ENCODE measurements around the gene ARID2. TPM values are rescaled to one million over a fixed set of nuclear protein-coding genes. Genes with fewer than 3 reads are reported as not detected.
A peak's percentile ranks its signal among the peaks of the same experiment; 100 is the strongest.

The ARID2 gene
- total and polyA plus RNA-seq, 9 of the 15 experiments (the other 6 are each of a cell fraction or from before 2014, with no cell fraction given), result 13.4 to 41.6 (median 29.4) TPM

GRCh38 chr12:45695035-45695434 is 34.5 kb upstream of the ARID2 start:
- Histone ChIP-seq H3K9ac (ENCODE audit: insufficient read depth in 1 of 2, low read depth in 2 of 2, low read length in 2 of 2) (no peak overlapping the region), H3K4me1 (replicated peaks in 1 of 2; ENCODE audit: control insufficient read depth in 2 of 2, insufficient read depth in 2 of 2, low read length in 2 of 2) (peaks cover 0 to 6% of the 10 kb centered on the region in 2 experiments; a peak in 1 of 5 replicates), H3K27ac (ENCODE audit: extremely low read depth, low read depth, low read length) (no peak overlapping the region), H3K4me2 (ENCODE audit: insufficient read depth, low read length) (no peak overlapping the region), H3K9me1 (ENCODE audit: control insufficient read depth, insufficient read depth, low read length) (no peaks in the 10 kb centered on the region), H4K20me1 (replicated peaks; ENCODE audit: control insufficient read depth, insufficient read depth, low read length) (no peaks in the 10 kb centered on the region), H3K9me3 (replicated peaks; ENCODE audit: control insufficient read depth, insufficient read depth, low read depth, low read length) (no peaks in the 10 kb centered on the region), H3K36me3 (ENCODE audit: control insufficient read depth, insufficient read depth, low read length) (no peaks in the 10 kb centered on the region), H3K79me2 (ENCODE audit: control insufficient read depth, insufficient read depth, low read length) (no peaks in the 10 kb centered on the region), H2AFZ (ENCODE audit: low read depth, low read length) (no peak overlapping the region), H3K27me3 (ENCODE audit: control insufficient read depth in 2 of 2, insufficient read depth in 2 of 2, low read length in 2 of 2) (peaks cover 4 to 18% of the 10 kb centered on the region in 2 experiments; a peak in 4 of 5 replicates), H3K4me3 (no peak overlapping the region)
- DNase-seq (ENCODE audit: extremely low read depth in 1 of 4, low spot score in 3 of 4) (peak in 1 of 4 experiments; percentile 3), FAIRE-seq (no peak), ATAC-seq (peak; percentile 50; the same call in 2 of the 3 replicates)
- no TSS peak for BruUV-seq (replicated peaks)
- intact Hi-C loops (cut with micrococcal nuclease), result no loop called here
- WGBS (ENCODE audit: insufficient coverage, low coverage, missing lambda C conversion rate), result 0% methylated on average over 2 of the region's 2 CpGs
- ChIA-PET POLR2A (no interaction called here), CTCF (ENCODE audit: low intra/inter-chr PET ratio) (no interaction called here)
- in situ Hi-C loops (cut with MboI), result no loop called here
- TF ChIP-seq CEBPG (CRISPR knock-in tag; IDR thresholded peaks at IDR 0.05) (no peak), CEBPG (tag; conservative IDR thresholded peaks at IDR 0.05 in 1 of 2, IDR thresholded peaks at IDR 0.05 in 1 of 2) (0 out of 4 replicates have a peak, but pooled peaks of 1 of the 2 experiments have one; percentile 23), TCF7 (IDR thresholded peaks at IDR 0.05; ENCODE audit: borderline replicate concordance) (no peak), RCOR1 (IDR thresholded peaks at IDR 0.05; ENCODE audit: borderline replicate concordance in 1 of 2, low read depth in 2 of 2, low read length in 2 of 2) (peak in 1 of 2 experiments; percentile 79; a peak in 1 of 4 replicates), SOX6 (IDR thresholded peaks at IDR 0.05) (0 out of 2 replicates have a peak, but pooled peaks have one; percentile 24), TCF3 (CRISPR knock-in tag; IDR thresholded peaks at IDR 0.05) (0 out of 2 replicates have a peak, but pooled peaks have one; percentile 30), MEIS2 (IDR thresholded peaks at IDR 0.05; ENCODE audit: partially characterized antibody) (peak; percentile 85), HNRNPK (IDR thresholded peaks at IDR 0.05; ENCODE audit: low read depth, low read length, poor library complexity, severe bottlenecking) (no peak), ZBED1 (IDR thresholded peaks at IDR 0.05) (no peak), MTA2 (IDR thresholded peaks at IDR 0.05; ENCODE audit: low read depth) (peak; percentile 49; the same call in 1 of the 2 replicates), KDM1A (IDR thresholded peaks at IDR 0.05) (peak; percentile 36 to 65; a peak in 3 of 4 replicates), FOXM1 (IDR thresholded peaks at IDR 0.05; ENCODE audit: low read depth) (peak; percentile 58; the same call in 1 of the 2 replicates), FOXM1 (CRISPR knock-in tag; IDR thresholded peaks at IDR 0.05; ENCODE audit: low read depth) (no peak), HMBOX1 (IDR thresholded peaks at IDR 0.05) (no peak), HDAC8 (tag; IDR thresholded peaks at IDR 0.05) (no peak), TAL1 (IDR thresholded peaks at IDR 0.05) (peak; percentile 83), SMAD4 (CRISPR knock-in tag; conservative IDR thresholded peaks at IDR 0.05) (no peak), ARID1B (IDR thresholded peaks at IDR 0.05) (peak; percentile 71), TEAD4 (IDR thresholded peaks at IDR 0.05; ENCODE audit: low read length) (peak; percentile 84), TEAD4 (CRISPR knock-in tag; IDR thresholded peaks at IDR 0.05; ENCODE audit: borderline replicate concordance) (no peak), ZNF232 (CRISPR knock-in tag; IDR thresholded peaks at IDR 0.05) (no peak)
- TF ChIP-seq, protein P1, sequence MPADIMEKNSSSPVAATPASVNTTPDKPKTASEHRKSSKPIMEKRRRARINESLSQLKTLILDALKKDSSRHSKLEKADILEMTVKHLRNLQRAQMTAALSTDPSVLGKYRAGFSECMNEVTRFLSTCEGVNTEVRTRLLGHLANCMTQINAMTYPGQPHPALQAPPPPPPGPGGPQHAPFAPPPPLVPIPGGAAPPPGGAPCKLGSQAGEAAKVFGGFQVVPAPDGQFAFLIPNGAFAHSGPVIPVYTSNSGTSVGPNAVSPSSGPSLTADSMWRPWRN (IDR thresholded peaks at IDR 0.05; ENCODE audit: low read depth), result 0 out of 2 replicates have a peak, but pooled peaks have one; percentile 26
- TF ChIP-seq, protein P2, sequence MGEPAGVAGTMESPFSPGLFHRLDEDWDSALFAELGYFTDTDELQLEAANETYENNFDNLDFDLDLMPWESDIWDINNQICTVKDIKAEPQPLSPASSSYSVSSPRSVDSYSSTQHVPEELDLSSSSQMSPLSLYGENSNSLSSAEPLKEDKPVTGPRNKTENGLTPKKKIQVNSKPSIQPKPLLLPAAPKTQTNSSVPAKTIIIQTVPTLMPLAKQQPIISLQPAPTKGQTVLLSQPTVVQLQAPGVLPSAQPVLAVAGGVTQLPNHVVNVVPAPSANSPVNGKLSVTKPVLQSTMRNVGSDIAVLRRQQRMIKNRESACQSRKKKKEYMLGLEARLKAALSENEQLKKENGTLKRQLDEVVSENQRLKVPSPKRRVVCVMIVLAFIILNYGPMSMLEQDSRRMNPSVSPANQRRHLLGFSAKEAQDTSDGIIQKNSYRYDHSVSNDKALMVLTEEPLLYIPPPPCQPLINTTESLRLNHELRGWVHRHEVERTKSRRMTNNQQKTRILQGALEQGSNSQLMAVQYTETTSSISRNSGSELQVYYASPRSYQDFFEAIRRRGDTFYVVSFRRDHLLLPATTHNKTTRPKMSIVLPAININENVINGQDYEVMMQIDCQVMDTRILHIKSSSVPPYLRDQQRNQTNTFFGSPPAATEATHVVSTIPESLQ (CRISPR knock-in tag; IDR thresholded peaks at IDR 0.05), result no peak
